ENCODE results near the gene CLDN4.

The CLDN4 gene

GRCh38 chr7:73802459-73802858, 28.3 kb upstream of the CLDN4 start:
- H3K27ac ChIP-seq, result no peak overlapping the region

GRCh38 chr7:73809467-73809951, 21.3 kb upstream of the CLDN4 start:
- TF ChIP-seq CTCF (conservative IDR thresholded peaks at IDR 0.05), result no peak
- H3K27ac ChIP-seq, result no peak overlapping the region

More at GRCh38 chr7:73802459-73802858, 28.3 kb upstream of the CLDN4 start:
- no peak for TF ChIP-seq CTCF (conservative IDR thresholded peaks at IDR 0.05)

GRCh38 chr7:73810998-73811360, 19.8 kb upstream of the CLDN4 start:
- H3K27ac ChIP-seq, result no peak overlapping the region
- TF ChIP-seq CTCF (conservative IDR thresholded peaks at IDR 0.05), result no peak

GRCh38 chr7:73811760-73812168, 19.0 kb upstream of the CLDN4 start:
- TF ChIP-seq CTCF (conservative IDR thresholded peaks at IDR 0.05), result peak; percentile 87
- H3K27ac ChIP-seq, result no peak overlapping the region

GRCh38 chr7:73812996-73813395, 17.8 kb upstream of the CLDN4 start:
- H3K27ac ChIP-seq, result no peak overlapping the region
- no peak for TF ChIP-seq CTCF (conservative IDR thresholded peaks at IDR 0.05)

- no peak overlapping the region for H3K27ac ChIP-seq
- TF ChIP-seq CTCF (conservative IDR thresholded peaks at IDR 0.05), result no peak
These were observed 15.4 kb upstream of the CLDN4 start for GRCh38 chr7:73815436-73815835.

GRCh38 chr7:73817121-73817520, 13.7 kb upstream of the CLDN4 start:
- no peak overlapping the region for H3K27ac ChIP-seq
- TF ChIP-seq CTCF (conservative IDR thresholded peaks at IDR 0.05), result no peak

GRCh38 chr7:73820013-73820412, 10.8 kb upstream of the CLDN4 start:
- no peak for TF ChIP-seq CTCF (conservative IDR thresholded peaks at IDR 0.05)

GRCh38 chr7:73821597-73822285, 9.1 kb upstream of the CLDN4 start:
- peak overlapping the region; percentile 100 for H3K27ac ChIP-seq

More at GRCh38 chr7:73820013-73820412, 10.8 kb upstream of the CLDN4 start:
- H3K27ac ChIP-seq, result no peak overlapping the region
